ENCODE measurements around the gene ILDR2. TPM values are rescaled to one million over a fixed set of nuclear protein-coding genes. Genes with fewer than 3 reads are reported as not detected.

Gene ILDR2
- total RNA-seq, 2 donors from 2014 or later: 0.62 to 2.7 TPM

DNA sequence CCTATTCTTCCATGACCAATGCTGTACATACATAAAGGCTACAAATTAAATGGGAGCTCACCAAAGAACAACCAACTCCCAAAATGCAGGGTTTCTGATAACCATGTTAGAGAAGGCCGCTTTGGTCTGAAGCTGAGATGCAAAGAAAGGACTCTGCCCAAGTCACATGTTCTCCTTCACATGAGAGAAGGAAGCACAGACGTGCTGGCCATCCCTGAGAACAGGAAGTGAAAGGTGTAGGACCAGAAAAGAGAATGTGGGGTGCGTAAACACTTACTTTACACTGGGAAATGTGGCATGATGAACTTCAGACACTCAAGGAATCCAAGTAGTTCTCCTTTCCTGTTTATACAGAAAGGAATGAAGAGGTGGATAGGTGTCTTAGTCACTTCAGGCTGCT, 67.6 kb downstream of the ILDR2 start:
- Histone ChIP-seq H3K27me3 (no peaks in the 10 kb centered on the region), H3K9me3 (no peaks in the 10 kb centered on the region), H3K27ac (no peak overlapping the region), H3K36me3 (no peaks in the 10 kb centered on the region), H3K4me1 (no peaks in the 10 kb centered on the region), H3K9ac (ENCODE audit: low read depth in 2 of 2, low read length in 2 of 2) (no peak overlapping the region), H3K4me3 (no peak overlapping the region)
- no peak for DNase-seq
- TF ChIP-seq, protein P1, sequence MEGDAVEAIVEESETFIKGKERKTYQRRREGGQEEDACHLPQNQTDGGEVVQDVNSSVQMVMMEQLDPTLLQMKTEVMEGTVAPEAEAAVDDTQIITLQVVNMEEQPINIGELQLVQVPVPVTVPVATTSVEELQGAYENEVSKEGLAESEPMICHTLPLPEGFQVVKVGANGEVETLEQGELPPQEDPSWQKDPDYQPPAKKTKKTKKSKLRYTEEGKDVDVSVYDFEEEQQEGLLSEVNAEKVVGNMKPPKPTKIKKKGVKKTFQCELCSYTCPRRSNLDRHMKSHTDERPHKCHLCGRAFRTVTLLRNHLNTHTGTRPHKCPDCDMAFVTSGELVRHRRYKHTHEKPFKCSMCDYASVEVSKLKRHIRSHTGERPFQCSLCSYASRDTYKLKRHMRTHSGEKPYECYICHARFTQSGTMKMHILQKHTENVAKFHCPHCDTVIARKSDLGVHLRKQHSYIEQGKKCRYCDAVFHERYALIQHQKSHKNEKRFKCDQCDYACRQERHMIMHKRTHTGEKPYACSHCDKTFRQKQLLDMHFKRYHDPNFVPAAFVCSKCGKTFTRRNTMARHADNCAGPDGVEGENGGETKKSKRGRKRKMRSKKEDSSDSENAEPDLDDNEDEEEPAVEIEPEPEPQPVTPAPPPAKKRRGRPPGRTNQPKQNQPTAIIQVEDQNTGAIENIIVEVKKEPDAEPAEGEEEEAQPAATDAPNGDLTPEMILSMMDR (IDR thresholded peaks at IDR 0.05): no peak
- intact Hi-C loops (cut with DNase I): loop anchor here (2.0 kb wide), 1 partner anchor 23 kb away; no protein-coding TSS in a partner anchor

DNA sequence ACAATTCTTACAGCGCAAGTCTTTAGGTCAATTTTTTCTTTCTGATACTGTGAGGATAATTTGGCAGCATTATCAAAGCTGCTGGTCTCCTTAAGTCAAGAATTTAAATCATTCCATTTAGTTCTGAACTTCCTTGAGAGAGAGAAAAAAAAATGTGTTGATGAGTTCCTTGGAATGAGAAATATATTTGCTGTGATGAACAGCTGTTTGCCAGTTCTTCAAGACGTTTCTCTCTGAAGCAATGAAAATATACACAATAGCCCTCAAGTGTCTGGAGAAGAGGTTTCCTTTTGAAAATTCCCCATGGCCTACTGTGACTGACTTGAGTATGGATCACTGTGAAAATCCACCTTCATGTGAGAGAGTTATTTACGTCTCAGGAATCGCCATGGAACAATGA, 68.3 kb downstream of the ILDR2 start:
- TF ChIP-seq, protein P1 (IDR thresholded peaks at IDR 0.05): no peak
- intact Hi-C loops (cut with DNase I): no loop called here
- Histone ChIP-seq H3K27ac (no peak overlapping the region), H3K9me3 (no peaks in the 10 kb centered on the region), H3K4me1 (no peaks in the 10 kb centered on the region), H3K4me3 (no peak overlapping the region), H3K27me3 (no peaks in the 10 kb centered on the region), H3K36me3 (no peaks in the 10 kb centered on the region), H3K9ac (ENCODE audit: low read depth in 2 of 2, low read length in 2 of 2) (no peak overlapping the region)
- no peak for DNase-seq

DNA sequence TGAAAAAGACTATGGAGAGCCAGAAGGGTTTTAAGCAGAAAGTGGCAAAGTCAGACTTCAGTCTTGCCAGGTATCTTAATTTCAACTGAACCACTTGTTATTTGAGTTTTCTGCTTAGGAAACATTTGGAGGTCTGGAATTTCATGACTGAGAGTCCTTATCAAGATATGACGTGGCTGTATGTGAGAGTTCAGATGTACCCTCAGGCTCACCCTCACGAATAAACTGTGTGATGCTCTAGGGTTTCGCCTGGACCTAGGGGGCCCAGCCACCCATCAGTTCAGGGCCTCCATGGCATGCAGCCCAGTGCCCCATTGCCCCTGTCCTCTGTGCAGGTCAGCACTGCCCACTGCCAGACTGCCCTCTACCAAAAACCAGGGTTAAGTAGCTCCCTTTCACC, 68.7 kb downstream of the ILDR2 start:
- H3K36me3 ChIP-seq: no peaks in the 10 kb centered on the region
- no peak overlapping the region for H3K4me3 ChIP-seq
- TF ChIP-seq, protein P1 (IDR thresholded peaks at IDR 0.05): no peak
- H3K4me1 ChIP-seq: no peaks in the 10 kb centered on the region
- intact Hi-C loops (cut with DNase I): no loop called here
- DNase-seq: no peak
- no peaks in the 10 kb centered on the region for H3K27me3 ChIP-seq
- H3K9ac ChIP-seq (ENCODE audit: low read depth in 2 of 2, low read length in 2 of 2): no peak overlapping the region
- H3K9me3 ChIP-seq: no peaks in the 10 kb centered on the region
- H3K27ac ChIP-seq: no peak overlapping the region

DNA sequence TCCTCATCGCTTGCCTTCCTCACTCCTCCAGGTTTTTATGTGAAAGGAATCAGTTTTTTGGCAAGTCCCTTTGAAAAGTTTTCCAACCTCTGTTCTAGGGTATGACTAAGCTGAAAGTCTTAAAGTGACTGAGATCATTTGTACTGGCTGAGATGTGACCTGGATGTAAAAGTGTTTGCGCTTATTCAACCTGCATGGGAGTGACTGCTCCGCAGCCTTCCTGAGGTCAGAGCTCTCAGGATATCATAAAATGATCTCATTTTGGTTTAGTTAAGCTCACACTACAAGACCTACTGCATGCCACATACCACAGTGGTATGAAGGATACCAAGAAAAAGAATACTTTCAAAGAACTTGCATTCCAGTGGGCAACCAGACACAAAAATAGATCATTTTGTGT, 69.4 kb downstream of the ILDR2 start:
- no peak overlapping the region for H3K4me3 ChIP-seq
- TF ChIP-seq, protein P1 (IDR thresholded peaks at IDR 0.05): no peak
- no peaks in the 10 kb centered on the region for H3K4me1 ChIP-seq
- no peaks in the 10 kb centered on the region for H3K9me3 ChIP-seq
- no peaks in the 10 kb centered on the region for H3K36me3 ChIP-seq
- H3K9ac ChIP-seq (ENCODE audit: low read depth in 2 of 2, low read length in 2 of 2): no peak overlapping the region
- intact Hi-C loops (cut with DNase I): no loop called here
- DNase-seq: no peak
- H3K27me3 ChIP-seq: no peaks in the 10 kb centered on the region
- no peak overlapping the region for H3K27ac ChIP-seq

DNA sequence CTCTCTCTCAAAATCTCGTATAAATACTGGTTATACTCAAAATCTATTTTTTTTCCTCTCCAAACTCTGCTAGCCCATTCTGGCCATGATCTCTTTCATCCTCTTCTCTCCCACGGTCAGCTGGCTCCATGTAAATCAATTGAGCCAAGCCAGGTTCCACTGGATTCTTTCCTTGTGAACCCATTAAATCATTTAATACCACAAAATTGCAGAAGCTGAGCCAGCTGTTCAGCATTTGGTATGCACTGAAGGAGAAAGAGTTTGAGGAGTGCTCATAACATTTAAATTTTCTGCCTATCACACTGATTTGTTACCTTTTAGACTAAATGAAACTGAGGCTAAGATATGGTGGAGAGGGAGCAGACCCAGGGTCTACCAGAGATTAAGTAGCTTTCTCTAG, 70.2 kb downstream of the ILDR2 start:
- intact Hi-C loops (cut with DNase I): no loop called here
- Histone ChIP-seq H3K9me3 (no peaks in the 10 kb centered on the region), H3K36me3 (no peaks in the 10 kb centered on the region), H3K4me3 (no peak overlapping the region), H3K27me3 (no peaks in the 10 kb centered on the region), H3K27ac (no peak overlapping the region), H3K9ac (ENCODE audit: low read depth in 2 of 2, low read length in 2 of 2) (no peak overlapping the region), H3K4me1 (no peaks in the 10 kb centered on the region)
- TF ChIP-seq, protein P1 (IDR thresholded peaks at IDR 0.05): no peak
- DNase-seq: no peak

DNA sequence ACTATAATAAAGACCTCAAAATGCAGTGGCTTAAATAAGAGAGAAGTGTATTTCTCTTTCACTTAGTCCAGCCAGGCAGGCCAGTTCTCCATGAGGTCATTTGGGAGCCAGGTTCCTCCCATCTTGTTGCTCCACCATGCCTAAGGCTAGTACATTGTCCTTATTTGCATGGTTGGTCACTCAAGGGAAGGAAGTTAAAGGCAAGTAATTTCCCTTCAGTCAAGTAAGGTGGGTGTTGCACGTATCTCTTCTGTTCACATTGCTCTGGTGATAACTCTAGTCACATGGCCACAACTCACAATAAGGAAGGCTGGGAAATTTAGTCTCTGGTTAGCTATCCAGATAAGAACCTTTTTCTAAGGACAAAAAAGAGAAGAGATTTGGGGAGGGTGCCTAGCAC, 72.1 kb downstream of the ILDR2 start:
- H3K9ac ChIP-seq (ENCODE audit: low read depth in 2 of 2, low read length in 2 of 2): no peak overlapping the region
- H3K9me3 ChIP-seq: no peaks in the 10 kb centered on the region
- intact Hi-C loops (cut with DNase I): no loop called here
- no peak for DNase-seq
- TF ChIP-seq, protein P1 (IDR thresholded peaks at IDR 0.05): no peak
- H3K4me1 ChIP-seq: no peaks in the 10 kb centered on the region
- H3K4me3 ChIP-seq: no peak overlapping the region
- no peaks in the 10 kb centered on the region for H3K36me3 ChIP-seq
- no peak overlapping the region for H3K27ac ChIP-seq
- H3K27me3 ChIP-seq: no peaks in the 10 kb centered on the region

Data from colonic mucosa (tissue), 4 donors.